SU-DHL-6 (cell line): ENCODE data around the gene SEMA4D.

Source experiments
- CTCF ChIP-seq: fragments of 200-600 bp; sonication (generic); IDR thresholded peaks from one replicate; pipeline ENCODE4 v1.5.1; 2017; ENCODE audit warnings: antibody characterized with exemption, mild to moderate bottlenecking, low read length, moderate library complexity; ENCODE audit not compliant: insufficient read depth, poor library complexity, severe bottlenecking
- EZH2phosphoT487 ChIP-seq: fragments of 200-600 bp; sonication (generic), shearing (Covaris generic); conservative IDR thresholded peaks from 2 replicates; pipeline ENCODE4 v1.6.1; 2018; ENCODE audit warnings: mild to moderate bottlenecking, antibody characterized with exemption, low read length, moderate library complexity, mixed read lengths

- no peak for TF ChIP-seq CTCF
- no peak for TF ChIP-seq EZH2phosphoT487
These were observed 49.5 kb downstream of the SEMA4D start for GRCh38 chr9:89448381-89448780.
